ENCODE results near the gene LIG3. TPM values are rescaled to one million over a fixed set of nuclear protein-coding genes. Genes with fewer than 3 reads are reported as not detected.
A peak's percentile ranks its signal among the peaks of the same experiment; 100 is the strongest.

LIG3 gene
- total RNA-seq, 1 donor from 2014 or later: 30.7 TPM

- H3K4me3 Mint-ChIP-seq (ENCODE audit: unreplicated experiment): peak overlapping the region; percentile 17
- H3K27me3 ChIP-seq (ENCODE audit: insufficient read depth, low read length): no peaks in the 10 kb centered on the region
- no peaks in the 10 kb centered on the region for H3K9me3 ChIP-seq (ENCODE audit: insufficient read depth, low read depth, low read length)
- no peak for TF ChIP-seq EZH2 (IDR thresholded peaks at IDR 0.05; ENCODE audit: insufficient read depth, low read length)
- no peak for TF ChIP-seq CTCF (IDR thresholded peaks at IDR 0.05; ENCODE audit: insufficient read depth, low read depth, low read length)
- no peaks in the 10 kb centered on the region for H4K20me1 ChIP-seq (ENCODE audit: insufficient read depth, low read length)
- H3K27ac Mint-ChIP-seq (ENCODE audit: unreplicated experiment): no peak overlapping the region
- no peak overlapping the region for H3K4me3 ChIP-seq (ENCODE audit: insufficient read depth, low read depth, low read length)
- no peak overlapping the region for H3K4me2 ChIP-seq (ENCODE audit: low read length)
- DNase-seq (ENCODE audit: low read depth) (no peak), FAIRE-seq (no peak)
- H3K79me2 ChIP-seq (ENCODE audit: insufficient read depth, low read length): peaks cover 74% of the 10 kb centered on the region
- H3K36me3 Mint-ChIP-seq (ENCODE audit: low read depth, unreplicated experiment): peaks cover 6% of the 10 kb centered on the region
- no peak overlapping the region for H3K27ac ChIP-seq (ENCODE audit: low read depth, low read length)
- H3K4me1 Mint-ChIP-seq (ENCODE audit: low read depth, unreplicated experiment): peaks cover 14% of the 10 kb centered on the region
- H3K4me1 ChIP-seq (ENCODE audit: insufficient read depth, low read length): peaks cover 7% of the 10 kb centered on the region
- H2AFZ ChIP-seq (ENCODE audit: low read depth, low read length): no peak overlapping the region
- H3K9ac ChIP-seq (ENCODE audit: low read length): no peak overlapping the region
- no peaks in the 10 kb centered on the region for H3K27me3 Mint-ChIP-seq (ENCODE audit: low read depth, unreplicated experiment)
- no peaks in the 10 kb centered on the region for H3K36me3 ChIP-seq (ENCODE audit: insufficient read depth, low read length)
- H3K9me3 Mint-ChIP-seq (ENCODE audit: unreplicated experiment): peaks cover 3% of the 10 kb centered on the region
These were observed 77.1 kb downstream of the LIG3 start for GRCh38 chr17:35057332-35057915.

Other genes with a start within 250 kb of the LIG3 start
- gene CCT6B, start 19.1 kb upstream of the LIG3 start, total RNA-seq: 2.1 and 2.6 TPM in 2 replicates
- 8.6 and 12.1 TPM in 2 replicates for gene ZNF830, start 19.0 kb upstream of the LIG3 start, total RNA-seq
- gene RFFL, start 83.2 kb downstream of the LIG3 start, total RNA-seq: 9.5 and 11.1 TPM in 2 replicates
- gene RAD51D, start 139.3 kb downstream of the LIG3 start, total RNA-seq: 12.4 and 14.0 TPM in 2 replicates
- gene FNDC8, start 141.1 kb downstream of the LIG3 start, total RNA-seq: not detected in 2 replicates
- gene NLE1, start 161.8 kb downstream of the LIG3 start, total RNA-seq: 18.1 and 19.8 TPM in 2 replicates
- gene UNC45B, start 167.3 kb downstream of the LIG3 start, total RNA-seq: 0.05 TPM in 1 of 2 replicates, not detected in the other
- gene SLC35G3, start 213.9 kb downstream of the LIG3 start, total RNA-seq: not detected in 2 replicates